HepG2 (cell line): Measurements from ENCODE around the gene UNKL. TPM values are rescaled to one million over a fixed set of nuclear protein-coding genes. Genes with fewer than 3 reads are reported as not detected.
A peak's percentile ranks its signal among the peaks of the same experiment; 100 is the strongest.

Experiments
- ARID2 ChIP-seq: sonication (generic); formaldehyde crosslinking; IDR thresholded peaks from 2 replicates; pipeline ENCODE4 v1.8.1; 2022; ENCODE audit warnings: mild to moderate bottlenecking, missing genetic modification reagents, borderline replicate concordance
- ARID4A ChIP-seq: sonication (generic); formaldehyde crosslinking; IDR thresholded peaks from 2 replicates; pipeline ENCODE4 v1.5.0; 2020; ENCODE audit warnings: mild to moderate bottlenecking, missing genetic modification reagents, borderline replicate concordance
- FOSL1 ChIP-seq: sonication (generic); formaldehyde crosslinking; IDR thresholded peaks from 2 replicates; pipeline ENCODE4 v1.9.0; 2021; ENCODE audit warnings: missing genetic modification reagents, borderline replicate concordance
- IRF2 ChIP-seq: IDR thresholded peaks from 2 replicates; pipeline ENCODE4 v1.6.1; 2018; ENCODE audit warnings: missing genetic modification reagents, missing compliant biosample characterization
- JARID2 ChIP-seq: sonication (generic); formaldehyde crosslinking; IDR thresholded peaks from 2 replicates; pipeline ENCODE4 v1.8.1; 2023; ENCODE audit warnings: missing genetic modification reagents, inconsistent platforms; ENCODE audit not compliant: insufficient replicate concordance
- KLF13 ChIP-seq: sonication (generic); formaldehyde crosslinking; IDR thresholded peaks from 2 replicates; pipeline ENCODE4 v1.4.0; 2020; ENCODE audit warnings: mild to moderate bottlenecking, missing genetic modification reagents
- MIXL1 ChIP-seq: IDR thresholded peaks from 2 replicates; pipeline ENCODE4 v1.6.1; 2016
- SNRNP70 ChIP-seq: fragments of 200-400 bp; formaldehyde crosslinking; IDR thresholded peaks from 2 replicates; pipeline ENCODE4 v1.6.1; 2017; ENCODE audit warnings: mild to moderate bottlenecking, low read depth, low read length, moderate library complexity
- SOX5 ChIP-seq: IDR thresholded peaks from 2 replicates; pipeline ENCODE4 v1.6.1; 2016; ENCODE audit warnings: borderline replicate concordance
- STAT6 ChIP-seq: sonication (generic); formaldehyde crosslinking; IDR thresholded peaks from 2 replicates; pipeline ENCODE4 v1.4.0; 2020; ENCODE audit warnings: missing genetic modification reagents, mild to moderate bottlenecking, borderline replicate concordance
- TAF15 ChIP-seq: fragments of 200-400 bp; formaldehyde crosslinking; IDR thresholded peaks from one replicate; pipeline ENCODE4 v1.6.1; 2018; ENCODE audit warnings: mild to moderate bottlenecking, low read depth, low read length; ENCODE audit not compliant: poor library complexity, severe bottlenecking
- ZBED4 ChIP-seq: sonication (generic); formaldehyde crosslinking; IDR thresholded peaks from 2 replicates; pipeline ENCODE4 v1.4.0; 2020; ENCODE audit warnings: missing genetic modification reagents, borderline replicate concordance
- ZMYM2 ChIP-seq: sonication (generic); formaldehyde crosslinking; IDR thresholded peaks from 2 replicates; pipeline ENCODE4 v1.8.0; 2022; ENCODE audit warnings: mild to moderate bottlenecking, missing genetic modification reagents
- ZNF138 ChIP-seq: sonication (generic); formaldehyde crosslinking; IDR thresholded peaks from 2 replicates; pipeline ENCODE4 v1.5.0; 2020; ENCODE audit warnings: mild to moderate bottlenecking, low read depth, missing genetic modification reagents
- ZNF224 ChIP-seq: sonication (generic); formaldehyde crosslinking; IDR thresholded peaks from 2 replicates; pipeline ENCODE4 v1.5.0; 2020; ENCODE audit warnings: mild to moderate bottlenecking, missing genetic modification reagents
- ZNF44 ChIP-seq: sonication (generic); formaldehyde crosslinking; IDR thresholded peaks from 2 replicates; pipeline ENCODE4 v1.5.1; 2020; ENCODE audit warnings: mild to moderate bottlenecking, missing genetic modification reagents
- ZNF562 ChIP-seq: sonication (generic); formaldehyde crosslinking; IDR thresholded peaks from 2 replicates; pipeline ENCODE4 v1.8.0; 2022; ENCODE audit warnings: missing genetic modification reagents, borderline replicate concordance
- ZNF720 ChIP-seq: sonication (generic); formaldehyde crosslinking; IDR thresholded peaks from 2 replicates; pipeline ENCODE4 v1.4.0; 2020; ENCODE audit warnings: missing genetic modification reagents
- ZNF773 ChIP-seq: sonication (generic); formaldehyde crosslinking; IDR thresholded peaks from 2 replicates; pipeline ENCODE4 v1.4.0; 2020; ENCODE audit warnings: missing genetic modification reagents, borderline replicate concordance
- polyA plus RNA-seq, 8 experiments: library from polyadenylated mRNA; depleted of rRNA in 3 of 8; stranded (reverse) in 7 of 8; unstranded in 1 of 8; fragments of >200 nt; fragmentation: Illumina TruSeq in 4 of 8; extraction: Trizol in 4 of 8; gene quantifications; 2 replicates each; pipeline versions ENCODE4 v1.2.1 to v1.2.3, GENCODE V29; 2011 to 2016; ENCODE audit warnings: low read depth in 4 of 8, missing spikeins in 1 of 8, mixed read lengths in 1 of 8; ENCODE audit not compliant: insufficient read depth in 1 of 8
- total RNA-seq, 5 experiments: library from RNA; depleted of rRNA; stranded (reverse); fragments of >200 nt; fragmentation: Illumina TruSeq; extraction: Trizol; gene quantifications; 2 replicates each; pipeline ENCODE4 v1.2.3, GENCODE V29; 2016; ENCODE audit warnings: low read depth in 1 of 5

Gene UNKL
- total and polyA plus RNA-seq, 2 of the 13 experiments (the other 11 are each of a cell fraction or from before 2014, with no cell fraction given), result 10.4 to 17.6 TPM

GRCh38 chr16:1342526-1343427 is 71.7 kb downstream of the UNKL start (continued):
- TF ChIP-seq ARID4A (CRISPR knock-in tag), result peak; percentile 86; the same call in 1 of the 2 replicates
- TF ChIP-seq IRF2 (CRISPR knock-in tag), result no peak
- TF ChIP-seq SOX5 (CRISPR knock-in tag), result no peak
- TF ChIP-seq ARID2 (CRISPR knock-in tag), result no peak
- no peak for TF ChIP-seq STAT6 (CRISPR knock-in tag)
- TF ChIP-seq ZBED4, result no peak
- TF ChIP-seq ZNF773, result no peak
- no peak for TF ChIP-seq MIXL1 (CRISPR knock-in tag)
- TF ChIP-seq ZNF720, result no peak
- no peak for TF ChIP-seq SNRNP70
- no peak for TF ChIP-seq ZNF562 (CRISPR knock-in tag)
- no peak for TF ChIP-seq TAF15
- no peak for TF ChIP-seq ZMYM2 (CRISPR knock-in tag)
- no peak for TF ChIP-seq JARID2
- no peak for TF ChIP-seq FOSL1 (CRISPR knock-in tag)
- no peak for TF ChIP-seq KLF13
- no peak for TF ChIP-seq ZNF44 (CRISPR knock-in tag)
- no peak for TF ChIP-seq ZNF224
- no peak for TF ChIP-seq ZNF138 (CRISPR knock-in tag)
